ENCODE data around the gene GBP2. TPM values are rescaled to one million over a fixed set of nuclear protein-coding genes. Genes with fewer than 3 reads are reported as not detected.

GBP2 gene
- total and polyA plus RNA-seq, 4 donors: 7.4 to 18.2 (median 14.1) TPM

GRCh38 chr1:89102021-89102420, 23.9 kb downstream of the GBP2 start:
- no peak for DNase-seq (ENCODE audit: low spot score)
- H3K4me1 ChIP-seq (ENCODE audit: control insufficient read depth in 4 of 4, insufficient read depth in 4 of 4, low read length in 3 of 4): no peaks in the 10 kb centered on the region
- peaks cover 5 to 22% (median 19%) of the 10 kb centered on the region in 4 donors for H3K36me3 ChIP-seq (ENCODE audit: control insufficient read depth in 4 of 4, insufficient read depth in 3 of 4, low read depth in 1 of 4, low read length in 3 of 4)
- no peak overlapping the region for H3K9ac ChIP-seq (ENCODE audit: low read depth in 1 of 2, low read length in 2 of 2)
- H3K9me3 ChIP-seq (ENCODE audit: control insufficient read depth in 4 of 4, low read length in 3 of 4): no peaks in the 10 kb centered on the region
- no peaks in the 10 kb centered on the region for H3K27me3 ChIP-seq (ENCODE audit: control insufficient read depth in 4 of 4, insufficient read depth in 4 of 4, low read length in 3 of 4)
- no peak overlapping the region for H3K4me3 ChIP-seq (ENCODE audit: low read depth in 1 of 3, low read length in 3 of 3)
- no peak for TF ChIP-seq RAD21 (IDR thresholded peaks at IDR 0.05)
- no peak for TF ChIP-seq JUND (IDR thresholded peaks at IDR 0.05)
- TF ChIP-seq GABPA (IDR thresholded peaks at IDR 0.05 in 1 of 2, conservative IDR thresholded peaks at IDR 0.05 in 1 of 2): no peak
- TF ChIP-seq HNF4A (conservative IDR thresholded peaks at IDR 0.05): no peak
- no peak for TF ChIP-seq FOXA1 (IDR thresholded peaks at IDR 0.05)
- TF ChIP-seq CTCF (IDR thresholded peaks at IDR 0.05; ENCODE audit: low read depth, low read length, missing input control): no peak
- no peak for TF ChIP-seq SP1 (IDR thresholded peaks at IDR 0.05)
- no peak for TF ChIP-seq ATF3 (IDR thresholded peaks at IDR 0.05)
- no peak for TF ChIP-seq TAF1 (conservative IDR thresholded peaks at IDR 0.05)
- no peak for TF ChIP-seq ZBTB33 (IDR thresholded peaks at IDR 0.05)
- H3K27ac ChIP-seq (ENCODE audit: low read depth in 1 of 2, low read length in 2 of 2): no peak overlapping the region

GRCh38 chr1:89100412-89100811, 25.5 kb downstream of the GBP2 start:
- Histone ChIP-seq H3K9me3 (ENCODE audit: control insufficient read depth in 4 of 4, low read length in 3 of 4) (peaks cover 0 to 2% (median 0%) of the 10 kb centered on the region in 4 donors), H3K9ac (ENCODE audit: low read depth in 1 of 2, low read length in 2 of 2) (no peak overlapping the region), H3K27me3 (ENCODE audit: control insufficient read depth in 4 of 4, insufficient read depth in 4 of 4, low read length in 3 of 4) (no peaks in the 10 kb centered on the region), H3K4me1 (ENCODE audit: control insufficient read depth in 4 of 4, insufficient read depth in 4 of 4, low read length in 3 of 4) (no peaks in the 10 kb centered on the region), H3K4me3 (ENCODE audit: low read depth in 1 of 3, low read length in 3 of 3) (no peak overlapping the region), H3K36me3 (ENCODE audit: control insufficient read depth in 4 of 4, insufficient read depth in 3 of 4, low read depth in 1 of 4, low read length in 3 of 4) (peaks cover 3 to 8% (median 4%) of the 10 kb centered on the region in 4 donors), H3K27ac (ENCODE audit: low read depth in 1 of 2, low read length in 2 of 2) (no peak overlapping the region)
- TF ChIP-seq GABPA (IDR thresholded peaks at IDR 0.05 in 1 of 2, conservative IDR thresholded peaks at IDR 0.05 in 1 of 2) (no peak), YY1 (IDR thresholded peaks at IDR 0.05) (no peak), NR2F2 (IDR thresholded peaks at IDR 0.05) (no peak), SP1 (IDR thresholded peaks at IDR 0.05) (no peak), MAX (IDR thresholded peaks at IDR 0.05) (no peak), RAD21 (IDR thresholded peaks at IDR 0.05) (no peak), HNF4A (conservative IDR thresholded peaks at IDR 0.05) (no peak), ZBTB33 (IDR thresholded peaks at IDR 0.05) (no peak), RXRA (IDR thresholded peaks at IDR 0.05) (no peak), JUND (IDR thresholded peaks at IDR 0.05) (no peak), ATF3 (IDR thresholded peaks at IDR 0.05) (no peak), CTCF (IDR thresholded peaks at IDR 0.05; ENCODE audit: low read depth, low read length, missing input control) (no peak), EGR1 (IDR thresholded peaks at IDR 0.05; ENCODE audit: low read depth in 2 of 2) (no peak), FOXA2 (IDR thresholded peaks at IDR 0.05) (no peak), REST (IDR thresholded peaks at IDR 0.05) (no peak), HNF4G (IDR thresholded peaks at IDR 0.05) (no peak), TAF1 (conservative IDR thresholded peaks at IDR 0.05) (no peak), FOXA1 (IDR thresholded peaks at IDR 0.05) (no peak)
- no peak for DNase-seq (ENCODE audit: low spot score)
- 96% methylated on average over 3 of the region's 3 CpGs for WGBS

Measured in liver (tissue), 9 donors.